AG10803 (cell line): ENCODE results near the gene GNAI3.
A peak's percentile ranks its signal among the peaks of the same experiment; 100 is the strongest.

Experiments
- DNase-seq: peaks from one replicate; pipeline ENCODE4 v3.0.0; 2010; ENCODE audit warnings: low read depth
- H3K4me3 ChIP-seq: 2 replicates; pipeline ENCODE4 v1.5.1; 2011; ENCODE audit warnings: mild to moderate bottlenecking, low read length, control low read depth
- CTCF ChIP-seq: conservative IDR thresholded peaks from 2 replicates; pipeline ENCODE4 v1.5.1; 2011; ENCODE audit warnings: mild to moderate bottlenecking, low read length, control low read depth, inconsistent platforms

Gene GNAI3

GRCh38 chr1:109611308-109611990 lies 63.0 kb downstream of the GNAI3 start:
- DNase-seq = no peak
- TF ChIP-seq CTCF = no peak
- no peak overlapping the region for H3K4me3 ChIP-seq

- peak; percentile 21 for DNase-seq
- TF ChIP-seq CTCF = no peak
Observed at GRCh38 chr1:109613361-109614147, 65.1 kb downstream of the GNAI3 start.

GRCh38 chr1:109615879-109616278 lies 67.5 kb downstream of the GNAI3 start:
- TF ChIP-seq CTCF = no peak
- no peak overlapping the region for H3K4me3 ChIP-seq
- no peak for DNase-seq

More at GRCh38 chr1:109613361-109614147, 65.1 kb downstream of the GNAI3 start:
- no peak overlapping the region for H3K4me3 ChIP-seq

- no peak for DNase-seq
- H3K4me3 ChIP-seq = no peak overlapping the region
- no peak for TF ChIP-seq CTCF
Observed at GRCh38 chr1:109616391-109616790, 68.0 kb downstream of the GNAI3 start.

GRCh38 chr1:109617291-109617801 lies 68.9 kb downstream of the GNAI3 start:
- peak; percentile 92 for DNase-seq
- no peak overlapping the region for H3K4me3 ChIP-seq
- no peak for TF ChIP-seq CTCF

- H3K4me3 ChIP-seq = peak overlapping the region; percentile 99
- TF ChIP-seq CTCF = no peak
- no peak for DNase-seq
Observed at GRCh38 chr1:109618661-109619575, 70.5 kb downstream of the GNAI3 start.
